Stimulated activated CD4-positive, alpha-beta T cell treated with anti-CD3 and anti-CD28 coated beads, Interleukin-15, amount 100 ng/mL, for 48 hours (primary cell): Measurements from ENCODE around the gene NCEH1.
A peak's percentile ranks its signal among the peaks of the same experiment; 100 is the strongest.

Experiments
- DNase-seq, 2 donors: peaks; one replicate each; pipeline ENCODE4 v3.0.0-alpha.2; 2020; ENCODE audit warnings: low read depth in 2 of 2

NCEH1 gene

DNA sequence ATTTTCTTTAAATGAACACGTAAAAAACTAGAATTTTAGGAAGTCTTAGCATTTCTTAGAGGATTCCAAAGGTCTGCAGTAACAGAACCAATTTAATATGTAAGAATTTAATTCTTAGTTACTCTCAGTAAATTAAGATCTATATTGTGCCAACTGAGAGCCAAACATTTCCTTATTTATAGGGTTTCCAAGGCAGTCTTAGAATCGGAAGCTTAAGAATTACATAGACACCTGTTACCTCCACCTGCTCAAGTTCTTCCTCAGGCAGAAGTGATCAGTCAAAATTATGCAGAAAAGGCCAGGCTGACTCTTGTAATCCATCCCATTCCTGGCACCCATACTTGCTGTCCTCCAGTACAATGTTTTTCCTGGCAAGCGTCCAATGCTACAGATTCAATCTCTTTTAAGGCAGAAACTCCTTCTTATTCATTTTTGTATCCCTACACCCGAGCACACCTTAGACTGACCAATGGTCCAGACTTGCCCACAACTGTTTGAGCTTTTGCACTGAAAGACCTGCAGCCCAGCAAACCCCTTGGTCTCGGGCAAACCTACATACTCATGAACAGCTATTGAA, 64.3 kb downstream of the NCEH1 start:
- no peak for DNase-seq

DNA sequence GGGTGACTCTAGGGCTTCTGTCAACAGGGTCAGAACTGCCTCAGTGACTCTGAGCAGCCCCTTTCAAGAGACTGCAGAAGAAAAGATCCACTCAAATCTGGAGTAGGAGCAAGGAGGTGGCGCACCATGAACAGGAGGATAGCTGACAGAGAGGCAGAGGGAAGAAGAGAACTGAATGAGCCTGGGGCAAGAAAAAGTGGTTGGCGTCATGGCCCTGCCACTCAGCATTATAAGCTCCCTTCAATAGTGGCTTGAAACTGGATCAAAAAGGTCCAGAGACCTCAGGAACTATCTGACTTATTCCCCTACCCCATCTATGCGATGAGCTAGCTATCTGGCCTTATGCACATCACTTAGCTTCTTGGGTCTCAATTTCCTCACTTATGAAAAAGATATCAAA, 66.6 kb downstream of the NCEH1 start:
- DNase-seq = no peak

DNA sequence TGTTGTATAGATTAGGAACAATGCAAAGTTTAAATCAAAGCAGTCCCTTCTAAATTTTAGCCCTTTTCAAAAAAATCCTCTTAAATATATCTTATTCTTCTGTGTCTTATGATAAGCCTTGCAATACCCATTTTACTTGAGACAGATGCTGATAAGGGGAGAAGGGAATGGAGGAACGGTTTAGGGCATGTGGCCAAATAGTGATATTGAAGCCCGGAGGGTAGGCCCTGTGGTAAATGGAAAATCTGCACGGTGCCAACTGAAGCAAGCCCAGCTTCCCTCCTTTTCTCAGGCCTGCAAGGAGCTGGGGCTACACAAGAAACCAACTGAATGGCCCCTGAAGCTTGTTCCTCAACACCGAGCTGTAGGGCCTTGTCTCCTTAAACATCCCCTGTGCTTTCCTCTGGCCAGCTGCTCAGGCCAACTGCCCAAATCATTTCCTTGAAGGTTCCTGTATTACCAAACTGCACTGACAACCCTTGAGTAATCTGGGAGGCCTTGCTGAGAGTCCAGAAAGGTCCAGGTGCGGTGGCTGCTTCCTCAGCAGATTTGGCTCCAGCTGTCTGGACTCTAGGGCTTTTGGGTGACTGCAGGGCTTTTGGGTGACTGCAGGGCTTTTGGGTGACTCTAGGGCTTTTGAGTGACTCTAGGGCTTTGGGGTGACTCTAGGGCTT, 67.2 kb downstream of the NCEH1 start:
- no peak for DNase-seq

DNA sequence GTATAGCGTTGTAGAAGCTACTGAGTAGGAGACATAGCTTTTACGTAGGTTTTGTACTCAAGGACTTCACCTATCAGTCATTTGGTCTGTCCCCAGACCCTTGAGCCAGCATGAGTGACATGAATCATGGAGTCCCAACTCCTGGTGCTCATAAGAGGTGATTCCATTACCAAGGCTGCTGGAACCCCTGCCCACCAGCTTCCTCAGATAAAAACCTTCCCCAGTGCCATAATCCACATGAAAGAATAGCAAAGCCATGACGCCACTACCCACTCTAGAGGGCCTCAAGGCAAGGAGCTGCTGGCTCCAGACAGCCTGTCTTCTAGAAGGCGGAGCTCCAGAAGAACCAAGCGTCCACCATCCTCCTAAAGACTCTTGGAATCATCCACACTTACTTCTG, 69.6 kb downstream of the NCEH1 start:
- DNase-seq = no peak

DNA sequence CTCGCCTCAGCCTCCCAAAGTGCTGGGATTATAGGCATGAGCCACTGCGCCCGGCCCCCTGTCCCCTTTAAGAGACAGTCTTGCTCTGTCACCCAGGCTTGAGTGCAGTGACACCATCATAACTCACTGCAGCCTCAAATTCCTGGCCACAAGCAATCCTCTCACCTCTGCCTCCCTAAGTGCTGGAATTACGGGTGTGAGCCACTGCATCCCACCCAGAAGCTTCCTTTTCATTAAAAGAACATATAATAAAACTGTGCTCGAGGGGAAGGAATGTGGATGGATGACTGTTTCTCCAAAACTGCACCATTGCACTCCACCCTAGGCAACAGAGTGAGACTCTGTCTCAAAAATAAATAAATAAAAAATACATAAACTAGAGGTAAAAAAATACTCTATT, 70.1 kb downstream of the NCEH1 start:
- DNase-seq = no peak

DNA sequence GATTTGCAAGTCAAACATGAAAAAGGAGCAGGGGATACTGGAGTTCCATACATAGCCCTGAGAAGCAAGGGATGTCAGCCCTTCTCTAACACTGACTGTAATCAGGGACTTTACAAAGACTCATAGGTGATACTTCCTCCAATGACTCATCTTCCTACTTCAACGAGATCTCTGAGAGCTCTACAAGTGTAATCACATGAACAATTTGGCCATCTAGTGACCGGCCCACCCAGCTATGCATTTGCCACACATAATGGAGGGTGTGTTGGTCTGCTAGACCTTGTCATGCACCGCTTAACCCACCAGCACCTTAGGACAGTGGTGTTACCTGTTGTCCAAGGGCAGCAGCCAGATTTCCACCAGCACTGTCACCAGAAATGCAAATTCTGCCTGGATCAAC, 75.3 kb downstream of the NCEH1 start:
- no peak for DNase-seq

DNA sequence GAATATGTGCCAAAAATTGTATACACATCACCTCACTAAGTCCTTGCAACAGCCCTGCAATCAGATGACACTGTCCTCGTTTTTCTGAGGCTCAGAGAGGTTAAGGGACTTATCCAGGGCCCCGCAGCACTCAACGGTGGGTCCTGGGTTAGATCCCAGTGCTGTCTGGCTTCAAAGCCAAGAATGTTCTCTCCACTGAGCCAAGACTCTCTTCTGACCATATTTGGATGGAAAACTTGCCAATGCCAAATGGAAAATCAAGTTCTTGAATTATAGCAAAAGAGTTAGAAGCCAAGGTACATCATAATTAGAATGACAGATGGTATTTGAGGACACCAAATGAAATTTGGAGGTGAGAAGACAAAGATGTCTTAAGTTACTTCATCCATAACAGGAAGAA, 75.9 kb downstream of the NCEH1 start:
- DNase-seq = no peak

DNA sequence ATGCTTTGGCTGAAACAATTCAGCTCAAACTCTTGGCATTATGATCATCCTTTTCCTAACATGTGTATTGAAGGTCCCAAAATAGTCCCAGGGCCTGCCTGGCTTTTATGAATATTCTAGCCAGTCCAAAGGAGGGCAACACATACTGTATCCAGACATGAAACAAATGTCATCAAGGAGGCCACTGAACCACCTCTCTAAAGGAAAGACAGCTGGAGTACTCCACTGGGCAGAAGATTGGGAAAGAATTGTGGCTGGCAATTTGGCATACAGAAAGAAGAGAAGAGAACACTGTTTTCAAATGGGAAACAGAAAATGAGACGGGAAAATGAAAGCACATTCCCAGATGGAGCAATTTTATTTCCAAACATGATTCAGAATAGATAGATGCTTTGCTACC, 80.6 kb downstream of the NCEH1 start:
- DNase-seq = no peak

DNA sequence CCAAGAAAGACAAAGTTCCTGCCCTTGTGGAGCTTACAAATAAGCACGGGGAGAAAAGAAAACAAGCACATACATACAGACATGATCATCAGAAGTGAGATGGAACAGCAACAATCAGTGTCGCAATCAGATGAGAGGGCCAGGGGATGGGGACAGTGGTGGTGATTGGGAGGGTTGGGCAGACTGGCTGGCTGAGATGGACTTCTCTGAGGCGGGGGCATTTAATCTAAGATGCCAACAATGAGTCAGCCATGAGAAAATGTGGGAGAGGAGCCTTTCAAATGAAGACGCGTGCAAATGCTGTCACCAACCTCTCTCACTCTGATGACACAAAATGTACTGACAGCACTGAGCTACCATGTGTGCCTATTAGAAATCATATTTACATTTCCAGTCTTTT, 81.4 kb downstream of the NCEH1 start:
- DNase-seq = no peak

DNA sequence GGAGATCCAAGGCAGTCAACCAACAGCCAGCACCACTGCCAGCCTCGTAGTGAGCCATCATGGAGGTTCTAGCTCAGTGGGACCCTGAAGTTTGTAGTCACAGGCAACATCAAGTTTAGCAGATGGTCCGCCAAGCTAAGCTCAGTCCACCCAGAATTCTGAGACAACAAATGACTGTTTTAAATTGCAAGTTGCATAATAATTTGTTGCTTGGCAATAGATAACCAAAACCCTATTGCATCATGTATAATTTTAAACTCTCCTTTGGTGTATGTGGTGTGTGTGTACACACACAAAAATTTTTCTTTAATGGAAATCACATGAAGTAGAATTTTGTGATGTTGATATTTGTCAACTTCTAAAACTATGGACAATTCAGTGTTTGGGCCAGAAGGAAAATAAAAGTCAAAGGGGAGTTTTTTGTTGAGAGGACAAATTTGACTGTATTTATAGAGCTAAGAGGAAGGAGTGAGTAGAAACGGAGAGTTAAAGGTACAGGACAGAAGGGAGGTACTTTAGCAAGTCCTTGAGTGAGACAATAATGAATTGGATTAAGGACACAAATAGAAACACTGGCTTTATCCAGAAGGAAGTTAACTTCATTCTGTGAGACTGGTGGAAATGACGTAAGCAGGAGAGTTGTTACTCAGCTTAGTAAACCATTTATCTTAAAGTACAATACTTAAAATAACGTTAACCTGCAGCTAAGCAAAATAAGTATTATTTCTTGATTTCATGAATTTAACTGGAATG, 83.6 kb downstream of the NCEH1 start:
- no peak for DNase-seq

DNA sequence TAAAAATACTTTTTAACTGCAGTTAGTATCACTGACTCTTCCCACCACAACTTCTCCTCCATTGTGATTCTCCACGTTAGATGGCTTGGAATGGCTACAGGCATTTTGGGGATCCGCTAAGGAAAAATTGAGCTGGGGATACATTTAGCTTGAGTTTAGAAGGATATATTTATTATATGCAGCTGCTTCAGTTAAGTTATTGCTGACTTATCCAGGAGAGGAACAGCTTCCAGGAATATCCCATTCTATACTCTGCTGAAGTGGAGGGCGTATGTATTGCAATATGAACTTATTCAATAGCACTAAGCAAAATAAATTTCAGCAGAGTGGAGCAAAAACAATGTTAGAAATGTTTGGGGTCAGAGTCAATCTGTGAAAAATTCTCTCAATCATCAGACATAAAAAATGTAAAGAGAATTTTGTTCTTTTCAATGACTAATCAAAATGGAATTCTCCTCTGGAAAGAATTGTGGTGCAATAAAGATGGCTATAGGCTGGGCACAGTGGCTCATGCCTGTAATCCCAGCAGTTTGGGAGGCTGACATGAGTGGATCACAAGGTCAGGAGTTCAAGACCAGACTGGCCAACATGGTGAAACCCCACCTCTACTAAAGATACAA, 84.7 kb downstream of the NCEH1 start:
- no peak for DNase-seq

DNA sequence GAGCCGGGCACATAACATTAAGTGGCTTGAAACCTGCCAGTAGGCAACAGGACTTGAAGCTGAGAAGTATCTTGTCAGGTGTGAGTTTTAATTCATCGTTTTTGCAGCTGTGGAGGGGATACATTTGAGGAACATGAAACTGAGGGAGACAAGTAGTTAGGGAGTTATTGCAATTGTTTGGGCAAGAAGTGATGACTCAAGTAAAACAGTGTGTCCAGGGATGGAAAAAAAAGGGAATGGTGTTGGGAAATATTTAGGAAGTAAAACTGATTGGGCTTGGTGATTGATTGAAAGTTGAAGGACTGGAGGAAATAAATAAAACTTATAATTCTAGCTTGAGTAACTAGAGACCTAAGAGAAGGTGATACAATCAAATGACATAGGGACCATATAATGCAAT, 85.5 kb downstream of the NCEH1 start:
- no peak for DNase-seq

DNA sequence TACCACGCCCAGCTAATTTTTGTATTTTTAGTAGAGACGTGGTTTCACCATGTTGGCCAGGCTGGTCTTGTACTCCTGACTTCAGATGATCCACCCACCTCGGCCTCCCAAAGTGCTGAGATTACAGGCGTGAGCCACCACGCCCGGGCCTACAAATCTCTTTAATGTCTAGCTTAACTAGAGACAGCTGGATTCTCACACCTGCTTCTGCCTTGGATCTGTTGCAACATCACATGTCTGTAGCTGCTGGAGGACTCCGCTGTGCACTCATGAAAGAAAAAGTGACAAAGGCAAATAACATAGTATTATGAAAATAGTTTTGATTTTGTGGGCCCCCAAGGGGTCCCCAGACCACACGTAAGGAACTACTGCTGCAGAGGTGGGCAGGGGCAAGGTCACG, 85.9 kb downstream of the NCEH1 start:
- no peak for DNase-seq

DNA sequence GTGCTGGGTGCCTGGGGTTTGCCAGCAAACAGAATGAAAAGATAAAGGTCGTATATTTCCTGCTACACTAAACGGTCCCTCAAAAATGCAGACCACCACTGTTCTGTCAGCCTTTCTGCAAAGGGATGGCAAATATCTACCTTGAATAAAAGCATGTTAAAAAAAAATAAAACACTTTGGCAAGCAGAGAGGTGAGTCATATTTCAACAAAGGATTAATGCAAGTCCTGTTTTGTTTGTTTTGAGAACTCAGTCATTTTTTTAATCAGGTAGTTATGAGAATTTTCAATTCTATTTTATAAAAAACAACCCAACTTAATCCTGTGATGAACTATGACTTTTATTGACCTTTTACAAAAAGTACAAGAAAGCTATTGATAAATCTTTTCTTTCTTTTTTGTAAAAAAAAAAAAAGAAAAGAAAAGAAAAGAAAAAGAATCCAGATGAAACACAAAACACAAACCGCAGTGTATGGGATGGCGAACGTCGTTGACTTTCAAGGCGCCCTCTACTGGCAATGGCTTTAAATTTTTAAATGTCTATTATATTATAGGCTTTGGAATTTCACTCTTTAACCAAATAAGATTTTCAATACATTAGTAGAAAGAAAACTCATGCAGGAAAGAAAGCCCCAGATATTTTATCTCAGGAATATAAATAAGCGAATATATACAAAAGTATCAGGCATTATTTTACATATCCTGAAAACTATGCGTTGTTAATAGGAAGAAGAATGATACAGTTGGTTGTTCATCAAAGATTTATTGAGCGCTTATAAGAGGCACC, 87.8 kb downstream of the NCEH1 start:
- DNase-seq = peak in 1 of 2 donors; percentile 27

DNA sequence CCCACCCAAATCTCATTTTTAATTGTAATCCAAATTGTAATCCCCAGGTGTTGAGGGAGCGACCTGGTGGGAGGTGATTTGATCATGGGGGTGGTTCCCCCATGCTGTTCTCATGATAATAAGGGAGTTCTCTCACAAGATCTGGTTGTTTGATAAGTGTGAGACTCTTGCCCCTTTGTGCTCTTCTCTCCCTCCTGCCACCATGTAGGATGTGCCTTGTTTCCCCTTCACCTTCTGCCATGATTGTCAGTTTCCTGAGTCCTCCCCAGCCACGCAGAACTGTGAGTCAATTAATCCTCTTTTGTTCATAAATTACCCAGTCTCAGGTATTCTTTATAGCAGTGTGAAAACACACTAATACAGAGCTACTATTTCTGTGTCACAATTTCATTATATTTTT, 88.7 kb downstream of the NCEH1 start:
- no peak for DNase-seq

DNA sequence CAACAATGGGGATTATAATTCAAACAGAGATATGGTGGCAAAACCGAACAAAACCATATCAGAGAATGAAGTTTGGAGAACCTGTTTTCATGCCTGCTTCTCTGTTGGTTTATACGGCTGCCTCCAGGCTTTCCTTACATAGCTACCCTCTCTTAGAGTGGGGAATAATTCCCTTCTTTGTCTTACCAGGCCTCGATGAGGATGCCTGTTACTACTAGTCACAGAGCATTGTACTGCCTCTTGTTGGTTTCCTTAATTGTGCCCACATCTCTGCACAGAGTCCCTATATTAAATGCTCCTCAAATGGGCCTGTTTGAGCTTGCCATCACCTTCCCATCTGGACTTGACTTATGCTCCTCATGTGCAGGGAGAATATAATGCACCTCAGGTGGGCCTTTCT, 92.9 kb downstream of the NCEH1 start:
- DNase-seq = no peak

DNA sequence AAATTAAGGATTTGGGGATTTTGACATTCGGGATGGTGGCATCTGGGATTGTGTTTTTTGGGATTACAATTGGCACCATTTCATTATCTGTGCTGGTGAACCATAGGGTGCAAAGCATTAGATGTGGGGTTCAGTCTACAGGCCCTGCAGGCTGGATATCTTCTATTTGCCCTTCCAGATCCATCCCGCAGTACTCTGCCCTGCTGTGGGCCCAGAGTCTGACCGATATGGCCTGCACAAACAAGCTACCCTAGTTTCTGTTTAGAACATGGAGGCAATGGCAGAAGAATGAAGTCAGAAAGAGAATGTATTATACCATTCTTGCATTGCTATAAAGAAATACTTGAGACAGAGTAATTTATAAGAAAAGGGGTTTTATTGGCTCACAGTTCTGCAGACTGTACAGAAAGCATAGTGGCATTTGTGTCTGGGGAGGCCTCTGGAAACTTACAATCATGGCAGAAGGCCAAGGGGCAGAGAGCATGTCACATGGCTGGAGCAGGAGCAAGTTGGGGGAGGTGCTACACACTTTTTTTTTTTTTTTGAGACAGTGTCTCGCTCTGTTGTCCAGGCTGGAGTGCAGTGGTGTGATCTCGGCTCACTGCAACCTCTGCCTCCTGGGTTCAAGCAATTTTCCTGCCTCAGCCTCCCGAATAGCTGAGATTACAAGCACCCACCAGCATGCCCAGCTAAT, 93.7 kb downstream of the NCEH1 start:
- no peak for DNase-seq

DNA sequence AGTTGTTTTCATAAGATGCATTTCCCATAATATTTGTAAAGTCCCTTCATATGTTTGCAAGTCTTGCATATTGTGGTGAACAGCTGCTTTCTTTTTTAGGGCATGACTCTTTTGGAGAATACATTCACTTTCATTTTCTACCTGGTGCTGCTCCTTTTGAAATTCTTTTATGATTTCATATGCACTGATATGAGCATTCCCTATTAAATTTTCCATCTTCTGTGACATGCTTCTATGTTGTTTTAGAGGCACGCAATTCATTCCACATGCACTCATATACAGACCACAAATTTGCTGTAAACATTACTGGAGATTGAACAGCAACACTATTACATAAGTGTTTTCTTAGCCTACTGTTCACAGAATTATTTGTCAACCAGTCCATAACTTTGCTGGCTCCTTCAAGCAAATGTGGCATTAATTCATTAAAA, 94.8 kb downstream of the NCEH1 start:
- no peak for DNase-seq

DNA sequence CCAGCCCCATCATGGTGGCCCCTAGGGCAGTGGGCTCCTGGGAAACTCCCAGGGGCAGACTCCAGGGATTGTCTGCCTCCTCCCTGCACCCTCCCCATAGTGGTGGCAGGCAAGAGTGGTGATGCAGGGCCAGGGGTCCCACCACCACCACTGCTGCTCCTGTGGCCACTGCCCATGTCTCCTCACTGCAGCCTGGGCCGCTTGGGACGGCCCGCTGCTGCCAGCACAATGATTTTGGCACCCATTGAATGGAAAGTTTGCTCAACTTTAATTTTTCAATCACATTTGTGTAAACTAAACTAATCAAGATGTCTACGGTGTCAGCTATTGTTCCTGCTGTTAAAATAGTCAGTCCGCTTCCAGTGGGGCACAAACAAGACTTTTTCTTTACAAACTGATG, 95.6 kb downstream of the NCEH1 start:
- DNase-seq = no peak

DNA sequence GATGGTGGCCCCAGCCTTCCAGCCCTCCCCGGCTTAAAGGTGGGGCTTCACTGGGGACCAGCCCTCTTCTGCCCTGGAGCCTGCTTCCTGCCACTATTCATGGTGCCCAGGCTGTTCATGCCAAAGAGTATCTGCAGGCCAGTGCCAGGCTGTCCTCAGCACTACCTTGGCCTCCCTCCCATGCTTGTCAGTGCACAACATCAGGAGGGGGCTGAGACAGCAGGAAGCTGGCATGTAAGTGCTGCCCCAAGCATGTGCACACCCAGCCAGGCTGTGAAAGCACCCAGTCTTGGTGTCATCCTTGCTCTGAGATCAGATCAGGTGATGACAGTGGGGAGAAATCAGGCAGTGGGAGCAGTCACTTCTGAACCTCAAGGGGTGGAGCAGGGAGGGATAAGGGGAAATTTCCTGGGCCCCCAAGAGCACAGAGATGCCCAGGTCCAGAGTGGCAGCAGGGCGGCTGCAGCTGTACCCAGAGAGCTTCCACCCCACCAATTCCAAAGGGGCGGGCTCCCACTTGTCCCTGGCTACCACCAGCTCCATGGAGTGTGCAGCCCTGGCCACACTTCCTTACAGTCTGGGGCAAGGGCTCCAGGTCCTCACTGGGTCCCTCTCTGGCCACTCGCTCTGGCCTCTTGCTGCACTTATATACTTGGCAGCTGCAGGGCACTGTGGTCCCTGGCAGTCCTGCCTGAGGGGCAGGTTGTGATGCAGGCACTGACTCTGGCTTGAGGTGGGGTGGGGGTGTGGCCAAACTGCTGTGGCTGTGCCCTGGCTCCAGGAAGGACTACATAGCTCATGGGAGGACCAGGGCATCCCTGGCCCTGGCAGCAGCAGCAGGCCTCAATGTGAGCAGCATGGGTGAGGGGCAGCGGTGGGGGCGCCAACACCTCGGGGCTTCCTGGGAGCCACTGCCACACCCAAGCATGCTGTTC, 96.3 kb downstream of the NCEH1 start:
- no peak for DNase-seq
